Measurements from ENCODE around the gene TPCN1. TPM values are rescaled to one million over a fixed set of nuclear protein-coding genes. Genes with fewer than 3 reads are reported as not detected.

Gene TPCN1
- total and polyA plus RNA-seq, 2 of the 13 experiments (the other 11 are each of a cell fraction or from before 2014, with no cell fraction given): 8.0 to 26.8 TPM

DNA sequence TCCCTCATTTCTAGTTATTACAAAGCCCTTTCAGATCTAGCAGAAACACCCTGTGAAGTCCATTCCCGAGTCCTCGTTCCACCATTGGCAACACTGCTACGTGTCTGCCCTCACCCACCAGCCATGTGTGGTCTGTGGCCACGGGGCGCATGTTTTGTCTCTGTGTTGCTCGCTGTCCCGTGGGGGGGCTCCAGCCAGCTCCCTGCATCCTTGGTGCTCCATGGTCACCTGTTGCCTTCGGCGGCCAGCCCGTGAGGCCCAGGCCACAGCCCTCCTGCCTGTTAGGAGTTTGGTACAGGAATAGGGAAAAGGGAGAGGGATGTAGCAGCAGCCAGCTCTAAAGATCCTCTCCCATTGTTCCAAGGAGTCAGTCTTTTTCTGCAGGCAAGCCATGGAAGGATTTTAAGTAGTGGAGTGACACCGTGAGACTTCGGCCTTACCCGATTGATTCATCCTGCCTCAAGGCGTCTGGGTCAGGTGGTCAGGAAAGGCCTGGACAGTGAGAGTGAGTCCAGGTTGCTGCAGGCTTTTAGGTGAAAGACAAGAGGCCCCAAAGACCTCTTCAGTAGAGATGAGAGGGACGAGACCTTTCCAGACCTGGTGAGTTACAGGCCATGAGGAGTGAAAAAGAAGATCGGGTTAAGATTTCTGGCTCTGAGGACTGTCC, 30.3 kb downstream of the TPCN1 start:
- TF ChIP-seq CREB1 (IDR thresholded peaks at IDR 0.05) (no peak), CREB1 (CRISPR knock-in tag; IDR thresholded peaks at IDR 0.05) (no peak), PBX3 (CRISPR knock-in tag; IDR thresholded peaks at IDR 0.05; ENCODE audit: borderline replicate concordance) (no peak), MTF1 (CRISPR knock-in tag; IDR thresholded peaks at IDR 0.05) (no peak), TARDBP (CRISPR knock-in tag; IDR thresholded peaks at IDR 0.05) (no peak), THRA (CRISPR knock-in tag; IDR thresholded peaks at IDR 0.05; ENCODE audit: borderline replicate concordance) (no peak), ZBTB34 (CRISPR knock-in tag; IDR thresholded peaks at IDR 0.05) (no peak), DMAP1 (CRISPR knock-in tag; IDR thresholded peaks at IDR 0.05) (no peak), NFE2 (CRISPR knock-in tag; IDR thresholded peaks at IDR 0.05) (no peak), ZNF232 (CRISPR knock-in tag; IDR thresholded peaks at IDR 0.05; ENCODE audit: borderline replicate concordance) (no peak), ZNF569 (CRISPR knock-in tag; IDR thresholded peaks at IDR 0.05; ENCODE audit: borderline replicate concordance) (no peak), ZNF850 (CRISPR knock-in tag; conservative IDR thresholded peaks at IDR 0.05) (no peak), THAP7 (CRISPR knock-in tag; IDR thresholded peaks at IDR 0.05) (no peak), ZNF792 (CRISPR knock-in tag; IDR thresholded peaks at IDR 0.05) (no peak), ARNT2 (CRISPR knock-in tag; IDR thresholded peaks at IDR 0.05; ENCODE audit: low read depth) (no peak), ZBTB7A (CRISPR knock-in tag; IDR thresholded peaks at IDR 0.05) (no peak), ZMYM3 (CRISPR knock-in tag; IDR thresholded peaks at IDR 0.05) (no peak), ZNF296 (CRISPR knock-in tag; conservative IDR thresholded peaks at IDR 0.05) (no peak), ZNF775 (CRISPR knock-in tag; IDR thresholded peaks at IDR 0.05; ENCODE audit: borderline replicate concordance) (no peak)
- TF ChIP-seq, protein P1, sequence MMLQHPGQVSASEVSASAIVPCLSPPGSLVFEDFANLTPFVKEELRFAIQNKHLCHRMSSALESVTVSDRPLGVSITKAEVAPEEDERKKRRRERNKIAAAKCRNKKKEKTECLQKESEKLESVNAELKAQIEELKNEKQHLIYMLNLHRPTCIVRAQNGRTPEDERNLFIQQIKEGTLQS (CRISPR knock-in tag; IDR thresholded peaks at IDR 0.05): no peak
- Histone ChIP-seq H4K20me1 (ENCODE audit: insufficient read depth, low read length) (no peaks in the 10 kb centered on the region), H3K27ac (ENCODE audit: extremely low read length, insufficient read depth, low read length) (no peak overlapping the region), H3K4me3 (replicated peaks in 1 of 3; ENCODE audit: insufficient read depth in 1 of 3, low read depth in 2 of 3, low read length in 3 of 3) (no peak overlapping the region), H3K79me2 (ENCODE audit: insufficient read depth, low read length) (no peaks in the 10 kb centered on the region), H3K9ac (ENCODE audit: insufficient read depth, low read depth, low read length) (no peak overlapping the region), H3K36me3 (replicated peaks in 1 of 2; ENCODE audit: control insufficient read depth in 1 of 2, insufficient read depth in 2 of 2, low read length in 2 of 2) (peaks cover 0 to 3% of the 10 kb centered on the region in 2 experiments; a peak in 2 of 5 replicates), H3K4me2 (ENCODE audit: low read depth, low read length) (no peak overlapping the region), H2AFZ (ENCODE audit: low read length) (no peak overlapping the region), H3K27me3 (ENCODE audit: control insufficient read depth in 1 of 2, insufficient read depth in 2 of 2, low read length in 2 of 2) (no peaks in the 10 kb centered on the region), H3K9me3 (ENCODE audit: low read length) (no peaks in the 10 kb centered on the region), H3K4me1 (ENCODE audit: insufficient read depth, low read length) (peaks cover 31% of the 10 kb centered on the region)
- ChIA-PET CTCF (ENCODE audit: low intra/inter-chr PET ratio, low total read pairs) (no interaction called here), POLR2A (interaction anchor here (1.6 kb wide), 1 partner anchor 30 kb away, joined by 5 read pairs; the partner anchor contains the start of gene TPCN1)
- ATAC-seq: no peak
- no peak for DNase-seq (ENCODE audit: low spot score)
- in situ Hi-C loops (cut with HindIII; ENCODE audit: extremely low pct_ligation_motif_present, low pct_unique_long_range_greater_than_20kb): no loop called here
- no peak for FAIRE-seq
- 94% methylated on average over 16 of the region's 16 CpGs for WGBS (ENCODE audit: low lambda C conversion rate)
- intact Hi-C loops (cut with micrococcal nuclease; ENCODE audit: unreplicated experiment): no loop called here
- BruUV-seq (replicated peaks): no TSS peak
